Neuronal stem cell (in vitro differentiated cells): ENCODE measurements around the gene CEPT1.

Experiments used
- DNase-seq: peaks from one replicate; pipeline ENCODE4 v3.0.0-alpha.2; 2013; ENCODE audit warnings: low spot score
- H2AFZ ChIP-seq: one replicate; pipeline ENCODE4 v1.6.1; 2013; ENCODE audit warnings: mild to moderate bottlenecking, low read length, inconsistent platforms
- H2AK5ac ChIP-seq: 2 replicates; pipeline ENCODE4 v1.6.1; 2013; ENCODE audit warnings: low read depth, mild to moderate bottlenecking, inconsistent platforms, low read length, moderate library complexity, mixed read lengths
- H2BK120ac ChIP-seq: 2 replicates; pipeline ENCODE4 v1.6.1; 2013; ENCODE audit warnings: low read depth, mild to moderate bottlenecking, inconsistent platforms, low read length, moderate library complexity, mixed read lengths
- H2BK12ac ChIP-seq: one replicate; pipeline ENCODE4 v1.6.1; 2013; ENCODE audit warnings: low read length, inconsistent platforms
- H2BK15ac ChIP-seq: 2 replicates; pipeline ENCODE4 v1.6.1; 2013; ENCODE audit warnings: mild to moderate bottlenecking, low read length, inconsistent platforms, mixed read lengths
- H2BK5ac ChIP-seq: one replicate; pipeline ENCODE4 v1.6.1; 2013; ENCODE audit warnings: inconsistent platforms, mild to moderate bottlenecking, low read length, moderate library complexity
- H3K14ac ChIP-seq: one replicate; pipeline ENCODE4 v1.6.1; 2013; ENCODE audit warnings: low read length, inconsistent platforms
- H3K18ac ChIP-seq: 2 replicates; pipeline ENCODE4 v1.6.1; 2013; ENCODE audit warnings: low read length, inconsistent platforms
- H3K23ac ChIP-seq: 2 replicates; pipeline ENCODE4 v1.6.1; 2013; ENCODE audit warnings: low read depth, mild to moderate bottlenecking, mixed read lengths, low read length, inconsistent platforms; ENCODE audit not compliant: poor library complexity
- H3K27ac ChIP-seq: replicated peaks from 3 replicates; pipeline ENCODE4 v1.5.1; 2013; ENCODE audit warnings: low read length, inconsistent platforms
- H3K27me3 ChIP-seq, 3 experiments: 2 replicates each; pipeline ENCODE4 v1.6.1; 2013; ENCODE audit warnings: low read length in 3 of 3, mild to moderate bottlenecking in 2 of 3, inconsistent platforms in 1 of 3, low read depth in 1 of 3, mixed read lengths in 1 of 3, moderate library complexity in 1 of 3; ENCODE audit not compliant: control insufficient read depth in 3 of 3, insufficient read depth in 3 of 3
- H3K36me3 ChIP-seq, 2 donors: replicated peaks in 1 of 2; 2 replicates each; pipeline ENCODE4 v1.6.1; 2013; ENCODE audit warnings: low read length in 2 of 2; ENCODE audit not compliant: control insufficient read depth in 2 of 2, insufficient read depth in 2 of 2
- H3K4ac ChIP-seq: 2 replicates; pipeline ENCODE4 v1.6.1; 2013; ENCODE audit warnings: inconsistent platforms, mild to moderate bottlenecking, low read length, moderate library complexity
- H3K4me1 ChIP-seq, 2 donors: 1 replicate in 1 of 2; 2 replicates in 1 of 2; pipeline ENCODE4 v1.6.1; 2013; ENCODE audit warnings: low read length in 2 of 2, low read depth in 1 of 2; ENCODE audit not compliant: control insufficient read depth in 2 of 2, insufficient read depth in 1 of 2
- H3K4me2 ChIP-seq: one replicate; pipeline ENCODE4 v1.6.1; 2013; ENCODE audit warnings: mild to moderate bottlenecking, low read length, inconsistent platforms; ENCODE audit not compliant: insufficient read depth, poor library complexity, severe bottlenecking
- H3K4me3 ChIP-seq, 2 donors: 2 replicates each; pipeline ENCODE4 v1.5.1; 2013; ENCODE audit warnings: low read length in 2 of 2, mild to moderate bottlenecking in 2 of 2, inconsistent platforms in 1 of 2, moderate library complexity in 1 of 2
- H3K79me1 ChIP-seq: one replicate; pipeline ENCODE4 v1.6.1; 2013; ENCODE audit warnings: low read depth, mild to moderate bottlenecking, inconsistent platforms, low read length, moderate library complexity
- H3K9ac ChIP-seq: one replicate; pipeline ENCODE4 v1.6.1; 2013; ENCODE audit warnings: mild to moderate bottlenecking, low read depth, low read length, inconsistent platforms; ENCODE audit not compliant: poor library complexity
- H3K9me3 ChIP-seq, 2 donors: replicated peaks in 1 of 2; 2 replicates each; pipeline versions ENCODE3 to v1.6.1; 2013; ENCODE audit warnings: low read length in 2 of 2, mild to moderate bottlenecking in 2 of 2, inconsistent platforms in 1 of 2, low read depth in 1 of 2, mixed read lengths in 1 of 2, moderate library complexity in 1 of 2; ENCODE audit not compliant: control insufficient read depth in 2 of 2, insufficient read depth in 1 of 2
- H4K8ac ChIP-seq: one replicate; pipeline ENCODE4 v1.6.1; 2013; ENCODE audit warnings: low read depth, mild to moderate bottlenecking, inconsistent platforms, low read length, moderate library complexity
- H4K91ac ChIP-seq: one replicate; pipeline ENCODE4 v1.6.1; 2013; ENCODE audit warnings: low read length, low read depth, mild to moderate bottlenecking, inconsistent platforms; ENCODE audit not compliant: poor library complexity
- WGBS, 2 donors: extraction: QIAGEN DNeasy Blood & Tissue Kit; methylation state at CpG; one replicate each; pipeline ENCODE4 v1.1.7; 2013; ENCODE audit warnings: missing lambda C conversion rate in 2 of 2, mixed read lengths in 1 of 2; ENCODE audit not compliant: insufficient read length in 2 of 2, insufficient replicate concordance in 1 of 2; ENCODE audit errors: extremely low coverage in 2 of 2; 5-methylcytosine and 5-hydroxymethylcytosine counted together

Gene CEPT1

GRCh38 chr1:111220302-111220890 lies 80.4 kb downstream of the CEPT1 start:
- H3K79me1 ChIP-seq = no peaks in the 10 kb centered on the region
- no peak overlapping the region for H3K27ac ChIP-seq

GRCh38 chr1:111221276-111221632 lies 81.2 kb downstream of the CEPT1 start:
- no CpG with 5 or more reads among the region's 2 CpGs for WGBS, 2 donors
- no peak overlapping the region for H4K8ac ChIP-seq
- no peak overlapping the region for H2BK15ac ChIP-seq
- no peaks in the 10 kb centered on the region for H3K9me3 ChIP-seq
- no peak overlapping the region for H2BK5ac ChIP-seq
- H3K4me1 ChIP-seq = peaks cover 15 to 16% of the 10 kb centered on the region in 2 donors
- no peak overlapping the region for H3K27ac ChIP-seq
- H2AK5ac ChIP-seq = no peak overlapping the region
- no peaks in the 10 kb centered on the region for H3K79me1 ChIP-seq
- no peak overlapping the region for H3K14ac ChIP-seq
- no peak for DNase-seq
- H3K4me3 ChIP-seq = no peak overlapping the region
- no peak overlapping the region for H4K91ac ChIP-seq
- no peak overlapping the region for H3K18ac ChIP-seq
- H3K4me2 ChIP-seq = no peak overlapping the region
- H3K23ac ChIP-seq = no peak overlapping the region
- no peaks in the 10 kb centered on the region for H3K36me3 ChIP-seq
- H2AFZ ChIP-seq = peak overlapping the region; percentile 7
- no peak overlapping the region for H2BK12ac ChIP-seq
- H3K9ac ChIP-seq = no peak overlapping the region
- H2BK120ac ChIP-seq = no peak overlapping the region
- H3K4ac ChIP-seq = no peak overlapping the region
- no peaks in the 10 kb centered on the region for H3K27me3 ChIP-seq

More at GRCh38 chr1:111220302-111220890, 80.4 kb downstream of the CEPT1 start:
- Histone ChIP-seq H4K8ac (no peak overlapping the region), H4K91ac (no peak overlapping the region), H2BK12ac (no peak overlapping the region), H3K9ac (no peak overlapping the region), H3K4me2 (no peak overlapping the region), H3K4ac (no peak overlapping the region), H3K4me1 (peaks cover 15 to 18% of the 10 kb centered on the region in 2 donors), H2AFZ (peak overlapping the region; percentile 66), H2AK5ac (no peak overlapping the region), H3K23ac (no peak overlapping the region), H3K14ac (no peak overlapping the region), H2BK120ac (no peak overlapping the region), H3K9me3 (no peaks in the 10 kb centered on the region), H3K36me3 (no peaks in the 10 kb centered on the region), H3K4me3 (no peak overlapping the region), H3K27me3 (no peaks in the 10 kb centered on the region), H3K18ac (no peak overlapping the region), H2BK5ac (no peak overlapping the region), H2BK15ac (no peak overlapping the region)
- no CpG with 5 or more reads among the region's 6 CpGs for WGBS, 2 donors
- DNase-seq = no peak

GRCh38 chr1:111221633-111222291 lies 81.7 kb downstream of the CEPT1 start:
- no peak overlapping the region for H3K18ac ChIP-seq
- no peak overlapping the region for H3K14ac ChIP-seq
- H3K79me1 ChIP-seq = no peaks in the 10 kb centered on the region
- no peak overlapping the region for H3K4me3 ChIP-seq
- no peak overlapping the region for H4K91ac ChIP-seq
- H3K27ac ChIP-seq = no peak overlapping the region
- H2AK5ac ChIP-seq = no peak overlapping the region
- no peaks in the 10 kb centered on the region for H3K27me3 ChIP-seq
- no peak overlapping the region for H2BK15ac ChIP-seq
- H2AFZ ChIP-seq = peak overlapping the region; percentile 7
- no peak overlapping the region for H4K8ac ChIP-seq
- no peak overlapping the region for H3K4ac ChIP-seq
- no peaks in the 10 kb centered on the region for H3K36me3 ChIP-seq
- H3K4me2 ChIP-seq = no peak overlapping the region
- no peak overlapping the region for H2BK120ac ChIP-seq
- no peak overlapping the region for H2BK12ac ChIP-seq
- H2BK5ac ChIP-seq = no peak overlapping the region
- no peaks in the 10 kb centered on the region for H3K9me3 ChIP-seq
- H3K4me1 ChIP-seq = peaks cover 15 to 16% of the 10 kb centered on the region in 2 donors
- no peak overlapping the region for H3K23ac ChIP-seq
- no CpG with 5 or more reads among the region's 5 CpGs for WGBS, 2 donors
- H3K9ac ChIP-seq = no peak overlapping the region
- DNase-seq = no peak

GRCh38 chr1:111222308-111223125 lies 82.5 kb downstream of the CEPT1 start:
- H3K27ac ChIP-seq = no peak overlapping the region
- no peak overlapping the region for H3K18ac ChIP-seq
- no peaks in the 10 kb centered on the region for H3K79me1 ChIP-seq
- no peaks in the 10 kb centered on the region for H3K27me3 ChIP-seq
- H3K4me1 ChIP-seq = peaks cover 15 to 16% of the 10 kb centered on the region in 2 donors
- H3K4me3 ChIP-seq = no peak overlapping the region
- no peak overlapping the region for H2AK5ac ChIP-seq
- H3K9me3 ChIP-seq = no peaks in the 10 kb centered on the region
- DNase-seq = peak; percentile 71
- WGBS, 2 donors = no CpG with 5 or more reads among the region's 10 CpGs
- no peak overlapping the region for H2BK5ac ChIP-seq
- H3K23ac ChIP-seq = no peak overlapping the region
- no peak overlapping the region for H2AFZ ChIP-seq
- no peak overlapping the region for H2BK15ac ChIP-seq
- H3K4ac ChIP-seq = no peak overlapping the region
- no peak overlapping the region for H2BK120ac ChIP-seq
- H3K14ac ChIP-seq = no peak overlapping the region
- no peak overlapping the region for H2BK12ac ChIP-seq
- H3K36me3 ChIP-seq = no peaks in the 10 kb centered on the region
- H3K4me2 ChIP-seq = no peak overlapping the region
- H3K9ac ChIP-seq = no peak overlapping the region
- no peak overlapping the region for H4K8ac ChIP-seq
- H4K91ac ChIP-seq = no peak overlapping the region
